ENCODE data around the gene KIF27.

KIF27 gene

DNA sequence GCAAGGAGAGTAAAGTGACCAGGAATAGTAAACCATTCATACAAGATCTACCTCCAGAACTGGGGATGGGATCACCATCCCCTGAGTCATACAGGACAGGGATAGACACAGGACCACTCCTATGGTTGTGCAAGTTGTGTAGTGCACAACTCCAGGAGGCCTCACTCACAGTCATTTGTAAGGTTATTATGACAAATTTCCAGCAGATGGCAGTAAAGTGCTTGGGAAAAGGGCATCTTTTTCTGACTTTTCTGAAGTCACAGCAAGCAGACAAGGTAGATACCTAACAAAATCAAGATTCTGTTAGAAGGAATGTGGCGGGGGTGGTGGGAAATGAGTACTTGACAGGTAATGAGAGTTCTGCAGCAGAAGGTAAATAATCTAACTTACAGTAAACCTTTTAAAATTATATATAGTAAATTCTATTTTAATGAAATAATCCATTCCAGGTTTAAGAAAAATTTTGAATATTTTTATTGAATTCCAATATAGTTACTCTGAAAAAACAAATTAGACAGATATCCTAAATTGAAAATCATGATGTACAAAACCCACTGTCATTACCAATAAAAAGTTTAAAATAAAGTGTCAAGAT lies 16.7 kb upstream of the KIF27 start:
- H3K4me3 ChIP-seq (ENCODE audit: low read length), result no peak overlapping the region
- no peaks in the 10 kb centered on the region for H3K79me2 ChIP-seq (ENCODE audit: control insufficient read depth, low read length)
- no peaks in the 10 kb centered on the region for H3K9me2 ChIP-seq (replicated peaks; ENCODE audit: control insufficient read depth, low read length)
- H3K36me3 ChIP-seq (ENCODE audit: control insufficient read depth, low read length), result peaks cover 44% of the 10 kb centered on the region
- no peaks in the 10 kb centered on the region for H3F3A ChIP-seq (ENCODE audit: control insufficient read depth, insufficient read depth)
- no peaks in the 10 kb centered on the region; the same call in 1 of the 2 replicates for H3K27me3 ChIP-seq (ENCODE audit: control insufficient read depth, low read length)
- H3K4me2 ChIP-seq (ENCODE audit: low read length), result no peak overlapping the region
- no peaks in the 10 kb centered on the region for H3K4me1 ChIP-seq (ENCODE audit: control insufficient read depth, low read length)
- no peaks in the 10 kb centered on the region for H4K20me1 ChIP-seq (ENCODE audit: control insufficient read depth, insufficient read depth, low read depth, low read length)
- no peaks in the 10 kb centered on the region for H3K9me3 ChIP-seq (ENCODE audit: control insufficient read depth, insufficient read depth, low read length)
- TF ChIP-seq, protein P1, sequence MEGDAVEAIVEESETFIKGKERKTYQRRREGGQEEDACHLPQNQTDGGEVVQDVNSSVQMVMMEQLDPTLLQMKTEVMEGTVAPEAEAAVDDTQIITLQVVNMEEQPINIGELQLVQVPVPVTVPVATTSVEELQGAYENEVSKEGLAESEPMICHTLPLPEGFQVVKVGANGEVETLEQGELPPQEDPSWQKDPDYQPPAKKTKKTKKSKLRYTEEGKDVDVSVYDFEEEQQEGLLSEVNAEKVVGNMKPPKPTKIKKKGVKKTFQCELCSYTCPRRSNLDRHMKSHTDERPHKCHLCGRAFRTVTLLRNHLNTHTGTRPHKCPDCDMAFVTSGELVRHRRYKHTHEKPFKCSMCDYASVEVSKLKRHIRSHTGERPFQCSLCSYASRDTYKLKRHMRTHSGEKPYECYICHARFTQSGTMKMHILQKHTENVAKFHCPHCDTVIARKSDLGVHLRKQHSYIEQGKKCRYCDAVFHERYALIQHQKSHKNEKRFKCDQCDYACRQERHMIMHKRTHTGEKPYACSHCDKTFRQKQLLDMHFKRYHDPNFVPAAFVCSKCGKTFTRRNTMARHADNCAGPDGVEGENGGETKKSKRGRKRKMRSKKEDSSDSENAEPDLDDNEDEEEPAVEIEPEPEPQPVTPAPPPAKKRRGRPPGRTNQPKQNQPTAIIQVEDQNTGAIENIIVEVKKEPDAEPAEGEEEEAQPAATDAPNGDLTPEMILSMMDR (IDR thresholded peaks at IDR 0.05; ENCODE audit: low read depth, low read length, poor library complexity, severe bottlenecking), result peak; percentile 72
- no peak for TF ChIP-seq EZH2phosphoT487 (IDR thresholded peaks at IDR 0.05; ENCODE audit: borderline replicate concordance, low read length)
- H3K27ac ChIP-seq (ENCODE audit: low read depth, low read length), result no peak overlapping the region

DNA sequence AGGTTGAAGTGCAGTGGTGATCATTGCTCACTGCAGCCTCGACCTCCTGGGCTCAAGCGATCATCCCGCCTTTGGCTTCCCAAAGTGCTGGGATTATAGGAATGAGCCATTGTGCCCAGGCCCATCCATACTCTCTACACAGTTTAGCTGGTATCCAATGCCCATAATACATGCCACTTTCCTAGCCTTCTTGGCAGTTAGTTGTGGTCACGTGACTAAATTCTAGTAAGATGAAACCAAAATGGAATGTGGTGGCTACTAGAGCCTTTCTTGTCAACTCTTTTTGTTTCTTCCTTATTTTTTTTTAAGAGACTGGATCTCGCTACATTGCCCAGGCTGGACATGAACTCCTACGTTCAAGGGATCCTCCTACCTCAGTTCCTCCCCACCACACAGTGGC lies 15.3 kb upstream of the KIF27 start:
- no peak for TF ChIP-seq EZH2phosphoT487 (IDR thresholded peaks at IDR 0.05; ENCODE audit: borderline replicate concordance, low read length)
- TF ChIP-seq, protein P1 (IDR thresholded peaks at IDR 0.05; ENCODE audit: low read depth, low read length, poor library complexity, severe bottlenecking), result no peak
- H3F3A ChIP-seq (ENCODE audit: control insufficient read depth, insufficient read depth), result no peaks in the 10 kb centered on the region
- H3K27ac ChIP-seq (ENCODE audit: low read depth, low read length), result no peak overlapping the region
- H3K79me2 ChIP-seq (ENCODE audit: control insufficient read depth, low read length), result no peaks in the 10 kb centered on the region
- no peaks in the 10 kb centered on the region for H3K9me2 ChIP-seq (replicated peaks; ENCODE audit: control insufficient read depth, low read length)
- H3K4me1 ChIP-seq (ENCODE audit: control insufficient read depth, low read length), result no peaks in the 10 kb centered on the region
- H3K36me3 ChIP-seq (ENCODE audit: control insufficient read depth, low read length), result peaks cover 31% of the 10 kb centered on the region
- H3K9me3 ChIP-seq (ENCODE audit: control insufficient read depth, insufficient read depth, low read length), result no peaks in the 10 kb centered on the region
- peaks cover under 1% of the 10 kb centered on the region for H3K27me3 ChIP-seq (ENCODE audit: control insufficient read depth, low read length)
- H3K4me2 ChIP-seq (ENCODE audit: low read length), result no peak overlapping the region
- no peak overlapping the region for H3K4me3 ChIP-seq (ENCODE audit: low read length)
- H4K20me1 ChIP-seq (ENCODE audit: control insufficient read depth, insufficient read depth, low read depth, low read length), result no peaks in the 10 kb centered on the region

DNA sequence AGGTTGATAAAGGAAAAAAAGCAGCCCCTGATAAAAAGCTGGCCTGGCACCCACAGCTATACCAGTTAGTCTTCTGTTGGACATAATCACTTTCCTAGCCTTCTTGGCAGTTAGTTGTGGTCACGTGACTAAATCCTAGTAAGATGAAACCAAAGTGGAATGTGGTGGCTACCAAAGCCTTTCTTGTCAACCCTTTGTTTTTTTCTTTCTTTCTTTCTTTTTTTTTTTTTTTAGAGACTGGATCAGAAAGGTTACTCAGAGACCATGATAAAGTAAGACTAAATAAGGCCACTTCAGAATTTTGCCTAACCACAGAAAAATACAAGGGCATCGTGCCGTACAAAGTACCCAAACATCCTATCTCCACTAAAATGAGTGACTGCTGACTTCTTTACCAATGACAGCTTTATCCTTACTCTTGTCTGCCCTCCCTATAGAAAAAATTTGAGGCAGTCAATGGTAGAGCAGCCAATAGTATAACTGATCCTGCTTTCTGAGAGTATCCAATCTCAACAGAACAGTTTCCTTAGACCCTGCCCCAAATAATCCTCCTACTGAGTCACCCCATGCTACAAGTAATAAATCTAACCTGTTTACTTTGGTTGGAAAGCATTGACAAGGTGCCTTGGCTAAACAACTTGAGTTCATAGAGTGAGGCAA lies 14.2 kb upstream of the KIF27 start:
- Histone ChIP-seq H3K9me3 (ENCODE audit: control insufficient read depth, insufficient read depth, low read length) (no peaks in the 10 kb centered on the region), H3K27ac (ENCODE audit: low read depth, low read length) (no peak overlapping the region), H3K4me2 (ENCODE audit: low read length) (no peak overlapping the region)

More for the DNA sequence above, 14.2 kb upstream of the KIF27 start:
- peaks cover 5% of the 10 kb centered on the region for H3K27me3 ChIP-seq (ENCODE audit: control insufficient read depth, low read length)
- no peaks in the 10 kb centered on the region for H4K20me1 ChIP-seq (ENCODE audit: control insufficient read depth, insufficient read depth, low read depth, low read length)
- H3K9me2 ChIP-seq (replicated peaks; ENCODE audit: control insufficient read depth, low read length), result no peaks in the 10 kb centered on the region
- H3K4me3 ChIP-seq (ENCODE audit: low read length), result no peak overlapping the region
- no peaks in the 10 kb centered on the region for H3F3A ChIP-seq (ENCODE audit: control insufficient read depth, insufficient read depth)
- H3K4me1 ChIP-seq (ENCODE audit: control insufficient read depth, low read length), result no peaks in the 10 kb centered on the region
- no peak for TF ChIP-seq EZH2phosphoT487 (IDR thresholded peaks at IDR 0.05; ENCODE audit: borderline replicate concordance, low read length)
- TF ChIP-seq, protein P1 (IDR thresholded peaks at IDR 0.05; ENCODE audit: low read depth, low read length, poor library complexity, severe bottlenecking), result no peak
- H3K79me2 ChIP-seq (ENCODE audit: control insufficient read depth, low read length), result no peaks in the 10 kb centered on the region
- H3K36me3 ChIP-seq (ENCODE audit: control insufficient read depth, low read length), result peaks cover 21% of the 10 kb centered on the region
